ENCODE data around the gene TMEM92.

DNA sequence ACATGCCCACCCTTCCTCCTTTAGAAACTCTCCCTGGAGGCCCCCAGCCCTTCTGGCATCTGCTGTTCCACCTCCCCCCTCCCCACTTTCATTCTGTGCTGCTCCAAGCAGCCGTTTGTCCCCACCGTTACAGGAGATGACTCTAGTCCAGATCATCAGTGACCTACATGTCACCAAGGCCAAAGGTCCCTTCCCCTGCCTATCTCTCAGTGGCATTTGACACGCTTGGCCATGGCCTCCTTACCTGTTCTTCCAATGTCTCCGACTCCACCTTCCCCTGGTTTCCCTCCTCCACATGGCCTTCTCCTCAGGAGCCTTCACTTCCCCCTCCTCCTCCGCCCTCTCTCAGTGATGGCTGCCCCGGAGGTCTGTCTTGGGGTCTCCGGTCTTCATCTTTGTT lies 9.4 kb downstream of the TMEM92 start:
- TF ChIP-seq TARDBP (IDR thresholded peaks at IDR 0.05) (no peak), ZNF384 (IDR thresholded peaks at IDR 0.05) (no peak), NFRKB (IDR thresholded peaks at IDR 0.05) (no peak), SP1 (IDR thresholded peaks at IDR 0.05) (no peak), ELF4 (IDR thresholded peaks at IDR 0.05) (no peak), ARNT (IDR thresholded peaks at IDR 0.05) (no peak), HDGF (IDR thresholded peaks at IDR 0.05; ENCODE audit: borderline replicate concordance) (no peak), LEF1 (IDR thresholded peaks at IDR 0.05; ENCODE audit: borderline replicate concordance) (no peak), FOXM1 (IDR thresholded peaks at IDR 0.05; ENCODE audit: borderline replicate concordance) (no peak), SUZ12 (IDR thresholded peaks at IDR 0.05) (no peak), FOXK2 (IDR thresholded peaks at IDR 0.05) (no peak)
- TF ChIP-seq, protein P1, sequence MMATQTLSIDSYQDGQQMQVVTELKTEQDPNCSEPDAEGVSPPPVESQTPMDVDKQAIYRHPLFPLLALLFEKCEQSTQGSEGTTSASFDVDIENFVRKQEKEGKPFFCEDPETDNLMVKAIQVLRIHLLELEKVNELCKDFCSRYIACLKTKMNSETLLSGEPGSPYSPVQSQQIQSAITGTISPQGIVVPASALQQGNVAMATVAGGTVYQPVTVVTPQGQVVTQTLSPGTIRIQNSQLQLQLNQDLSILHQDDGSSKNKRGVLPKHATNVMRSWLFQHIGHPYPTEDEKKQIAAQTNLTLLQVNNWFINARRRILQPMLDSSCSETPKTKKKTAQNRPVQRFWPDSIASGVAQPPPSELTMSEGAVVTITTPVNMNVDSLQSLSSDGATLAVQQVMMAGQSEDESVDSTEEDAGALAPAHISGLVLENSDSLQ (IDR thresholded peaks at IDR 0.05), result no peak

Measured in HEK293T (cell line).